HCT116 (cell line): ENCODE measurements around the gene TTC39C. TPM values are rescaled to one million over a fixed set of nuclear protein-coding genes. Genes with fewer than 3 reads are reported as not detected.

Experiments
- ATAC-seq: fragments of 200-7000 bp; cut with Tn5 transposase; 2 replicates; pipeline ENCODE4 v1.9.1; 2020; ENCODE audit warnings: mild to moderate bottlenecking, moderate library complexity
- BruUV-seq: library from RNA; stranded (reverse); fragments of 400-500 nt; replicated peaks from 2 replicates; lab custom pipeline; 2021; lab: Mats Ljungman, UMichigan
- CTCF ChIA-PET: fragments of 300-600 bp; sonication (Branson Sonifier 250); formaldehyde crosslinking; loops from one replicate; lab custom pipeline; 2021; ENCODE audit warnings: antibody characterized with exemption; lab: Charles Lee
- POLR2A ChIA-PET: fragments of 300-600, 350-600 bp; sonication (Branson Sonifier 250); formaldehyde crosslinking; loops from one replicate; lab custom pipeline; 2021; ENCODE audit warnings: antibody characterized with exemption; lab: Charles Lee
- RAD21 ChIA-PET, 2 experiments: fragments of 300-600 bp; sonication (Branson Sonifier 250); formaldehyde crosslinking; loops; one replicate each; lab custom pipeline; 2023; ENCODE audit warnings: low total read pairs in 2 of 2; ENCODE audit not compliant: uncharacterized antibody in 2 of 2, unreplicated experiment in 2 of 2, low non-redundant PET in 1 of 2; lab: Charles Lee
- DNase-seq: peaks from one replicate; pipeline ENCODE4 v3.0.0-alpha.2; 2010; ENCODE audit warnings: low read depth, low spot score
- H2AFZ ChIP-seq: fragments of 200-600 bp; shearing (Covaris generic), sonication (generic); 2 replicates; pipeline ENCODE4 v1.6.1; 2017; ENCODE audit warnings: low read depth, mixed run types, mixed read lengths, antibody characterized with exemption, low read length; ENCODE audit not compliant: poor library complexity, severe bottlenecking
- H3K27ac ChIP-seq: 2 replicates; pipeline ENCODE4 v1.5.1; 2012; ENCODE audit warnings: low read depth, low read length
- H3K27me3 ChIP-seq: fragments of 200-600 bp; sonication (generic); 2 replicates; pipeline ENCODE4 v1.6.1; 2016; ENCODE audit warnings: mixed run types, low read length, mixed read lengths; ENCODE audit not compliant: insufficient read depth
- H3K36me3 ChIP-seq, 2 experiments: fragments of 200-500 bp in 1 of 2; fragments of 200-600 bp in 1 of 2; sonication (Bioruptor generic) in 1 of 2; sonication (generic) in 1 of 2; 2 replicates each; pipeline versions ENCODE4 v1.5.1 to v1.6.1; 2014 to 2016; ENCODE audit warnings: low read length in 2 of 2, inconsistent platforms in 1 of 2, mixed read lengths in 1 of 2, mixed run types in 1 of 2; ENCODE audit not compliant: insufficient read depth in 2 of 2, control insufficient read depth in 1 of 2
- H3K4me1 ChIP-seq, 2 experiments: fragments of 200-600 bp in 1 of 2; sonication (generic) in 1 of 2; 2 replicates each; pipeline versions ENCODE4 v1.5.1 to v1.6.1; 2012 to 2017; ENCODE audit warnings: low read length in 2 of 2, inconsistent platforms in 1 of 2, mild to moderate bottlenecking in 1 of 2, mixed read lengths in 1 of 2, mixed run types in 1 of 2, moderate library complexity in 1 of 2; ENCODE audit not compliant: insufficient read depth in 2 of 2, control insufficient read depth in 1 of 2
- H3K4me2 ChIP-seq: fragments of 200-600 bp; sonication (generic); 2 replicates; pipeline ENCODE4 v1.6.1; 2017; ENCODE audit warnings: mixed run types, low read length, mixed read lengths
- H3K4me3 ChIP-seq, 2 experiments: fragments of 200-600 bp in 1 of 2; sonication (generic) in 1 of 2; replicated peaks in 1 of 2; 2 replicates each; pipeline ENCODE4 v1.5.1; 2011 to 2016; ENCODE audit warnings: low read length in 2 of 2, control low read depth in 1 of 2, low read depth in 1 of 2, mild to moderate bottlenecking in 1 of 2, mixed read lengths in 1 of 2, mixed run types in 1 of 2
- H3K79me2 ChIP-seq: fragments of 200-600 bp; sonication (generic); 2 replicates; pipeline ENCODE4 v1.6.1; 2017; ENCODE audit warnings: mild to moderate bottlenecking, mixed run types, low read length, moderate library complexity, mixed read lengths; ENCODE audit not compliant: insufficient read depth
- H3K9ac ChIP-seq: fragments of 200-600 bp; sonication (generic); 2 replicates; pipeline ENCODE4 v1.6.1; 2016; ENCODE audit warnings: low read length, mixed read lengths
- H3K9me2 ChIP-seq: fragments of 200-600 bp; sonication (generic), shearing (Covaris generic); 2 replicates; pipeline ENCODE4 v1.6.1; 2017; ENCODE audit warnings: mixed run types, mild to moderate bottlenecking, moderate library complexity; ENCODE audit not compliant: insufficient read depth
- H3K9me3 ChIP-seq, 2 experiments: fragments of 200-500 bp in 1 of 2; fragments of 200-600 bp in 1 of 2; sonication (Bioruptor generic) in 1 of 2; sonication (generic) in 1 of 2; 2 replicates each; pipeline ENCODE4 v1.6.1; 2014 to 2017; ENCODE audit warnings: low read length in 2 of 2, mixed read lengths in 2 of 2, inconsistent platforms in 1 of 2, low read depth in 1 of 2, mild to moderate bottlenecking in 1 of 2, mixed run types in 1 of 2, moderate library complexity in 1 of 2; ENCODE audit not compliant: control insufficient read depth in 1 of 2, insufficient read depth in 1 of 2
- H4K20me1 ChIP-seq: fragments of 200-600 bp; sonication (generic), shearing (Covaris generic); 2 replicates; pipeline ENCODE4 v1.6.1; 2017; ENCODE audit warnings: mixed run types, mild to moderate bottlenecking, moderate library complexity; ENCODE audit not compliant: insufficient read depth
- CBX3 ChIP-seq: IDR thresholded peaks from 2 replicates; pipeline ENCODE4 v1.6.1; 2012; ENCODE audit warnings: low read depth
- EZH2phosphoT487 ChIP-seq: fragments of 200-600 bp; IDR thresholded peaks from 2 replicates; pipeline ENCODE4 v1.6.1; 2018; ENCODE audit warnings: antibody characterized with exemption, borderline replicate concordance
- POLR2AphosphoS5 ChIP-seq: IDR thresholded peaks from 2 replicates; pipeline ENCODE4 v1.6.1; 2011; ENCODE audit warnings: mild to moderate bottlenecking, low read depth, low read length, moderate library complexity
- REST ChIP-seq: IDR thresholded peaks from 2 replicates; pipeline ENCODE4 v1.6.1; 2012; ENCODE audit warnings: low read depth
- SP1 ChIP-seq: IDR thresholded peaks from 2 replicates; pipeline ENCODE4 v1.6.1; 2012; ENCODE audit warnings: low read depth
- TCF7L2 ChIP-seq: IDR thresholded peaks from 2 replicates; pipeline ENCODE4 v1.7.0; 2011; ENCODE audit warnings: borderline replicate concordance, inconsistent platforms; ENCODE audit not compliant: insufficient read depth, insufficient read length; ENCODE audit errors: extremely low read depth
- YY1 ChIP-seq: IDR thresholded peaks from 2 replicates; pipeline ENCODE4 v1.6.1; 2011; ENCODE audit warnings: low read length, low read depth, moderate library complexity, mild to moderate bottlenecking; ENCODE audit not compliant: insufficient replicate concordance; ENCODE audit errors: extremely low read depth
- ZNF274 ChIP-seq: fragments of 200-500 bp; sonication (Bioruptor generic); IDR thresholded peaks from 2 replicates; pipeline ENCODE4 v1.6.1; 2014; ENCODE audit warnings: mild to moderate bottlenecking, low read depth, low read length, inconsistent platforms
- intact Hi-C: fragments of 100-400 bp; cut with micrococcal nuclease; formaldehyde crosslinking; loops from 2 replicates; pipeline ENCODE4 v1.10.0; 2022
- total RNA-seq: library from RNA; stranded (reverse); gene quantifications from one replicate; pipeline ENCODE4 v1.2.1, GENCODE V29; 2021; ENCODE audit not compliant: unreplicated experiment
- TF ChIP-seq, protein P1 (sequence below): IDR thresholded peaks from 2 replicates; pipeline ENCODE4 v1.6.1; 2011; ENCODE audit warnings: mild to moderate bottlenecking, low read length, moderate library complexity; ENCODE audit not compliant: insufficient replicate concordance; ENCODE audit errors: extremely low read depth

The TTC39C gene
- total RNA-seq, 1 experiment from 2014 or later, result 24.8 TPM

DNA sequence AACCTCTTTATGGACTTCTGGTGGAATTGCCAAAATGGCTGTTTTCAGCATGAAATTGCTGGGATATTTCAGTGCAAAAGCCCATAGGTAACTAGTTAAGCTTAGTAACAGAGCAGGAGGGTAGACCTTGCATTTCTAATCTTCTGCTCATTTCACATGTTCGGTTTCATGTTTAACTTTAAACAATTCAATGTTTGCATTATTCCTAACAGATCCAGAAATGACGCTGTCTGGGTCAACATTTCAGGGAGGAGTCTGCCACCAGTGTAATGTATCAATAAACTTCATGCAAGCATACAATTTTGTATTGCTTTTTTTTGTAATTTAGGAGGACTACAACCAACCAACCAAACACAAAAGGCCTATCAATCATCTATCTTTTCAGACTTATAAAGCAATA is 146.8 kb downstream of the TTC39C start:
- H3K4me3 ChIP-seq, result no peak overlapping the region
- ChIA-PET RAD21 (no interaction called here), CTCF (no interaction called here), POLR2A (no interaction called here)
- ATAC-seq (no peak), DNase-seq (no peak)
- H4K20me1 ChIP-seq, result no peaks in the 10 kb centered on the region
- peaks cover 0 to 2% of the 10 kb centered on the region in 2 experiments; a peak in 2 of 4 replicates for H3K36me3 ChIP-seq
- H3K9me3 ChIP-seq, result no peaks in the 10 kb centered on the region
- no peak overlapping the region for H3K9ac ChIP-seq
- H3K9me2 ChIP-seq, result no peaks in the 10 kb centered on the region
- intact Hi-C loops, result no loop called here
- no TSS peak for BruUV-seq
- no peak for TF ChIP-seq ZNF274
- TF ChIP-seq, protein P1, sequence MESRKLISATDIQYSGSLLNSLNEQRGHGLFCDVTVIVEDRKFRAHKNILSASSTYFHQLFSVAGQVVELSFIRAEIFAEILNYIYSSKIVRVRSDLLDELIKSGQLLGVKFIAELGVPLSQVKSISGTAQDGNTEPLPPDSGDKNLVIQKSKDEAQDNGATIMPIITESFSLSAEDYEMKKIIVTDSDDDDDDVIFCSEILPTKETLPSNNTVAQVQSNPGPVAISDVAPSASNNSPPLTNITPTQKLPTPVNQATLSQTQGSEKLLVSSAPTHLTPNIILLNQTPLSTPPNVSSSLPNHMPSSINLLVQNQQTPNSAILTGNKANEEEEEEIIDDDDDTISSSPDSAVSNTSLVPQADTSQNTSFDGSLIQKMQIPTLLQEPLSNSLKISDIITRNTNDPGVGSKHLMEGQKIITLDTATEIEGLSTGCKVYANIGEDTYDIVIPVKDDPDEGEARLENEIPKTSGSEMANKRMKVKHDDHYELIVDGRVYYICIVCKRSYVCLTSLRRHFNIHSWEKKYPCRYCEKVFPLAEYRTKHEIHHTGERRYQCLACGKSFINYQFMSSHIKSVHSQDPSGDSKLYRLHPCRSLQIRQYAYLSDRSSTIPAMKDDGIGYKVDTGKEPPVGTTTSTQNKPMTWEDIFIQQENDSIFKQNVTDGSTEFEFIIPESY, result no peak
- no peak for TF ChIP-seq TCF7L2
- no peak for TF ChIP-seq SP1
- no peak for TF ChIP-seq REST
- no peak for TF ChIP-seq YY1
- TF ChIP-seq POLR2AphosphoS5, result no peak
- no peak for TF ChIP-seq CBX3
- no peak for TF ChIP-seq EZH2phosphoT487
- no peak overlapping the region for H2AFZ ChIP-seq
- peaks cover 7% of the 10 kb centered on the region in 2 experiments; a peak in 3 of 4 replicates for H3K4me1 ChIP-seq
- H3K27ac ChIP-seq, result no peak overlapping the region
- no peaks in the 10 kb centered on the region for H3K79me2 ChIP-seq
- H3K4me2 ChIP-seq, result no peak overlapping the region
- no peaks in the 10 kb centered on the region for H3K27me3 ChIP-seq
